ENCODE measurements around the gene LRRC9.

The LRRC9 gene

GRCh38 chr14:59997449-59997848 lies 77.5 kb downstream of the LRRC9 start:
- TF ChIP-seq CREB1 (IDR thresholded peaks at IDR 0.05; ENCODE audit: low read depth) (no peak), NFIC (IDR thresholded peaks at IDR 0.05) (no peak), TEAD4 (IDR thresholded peaks at IDR 0.05) (no peak), RAD21 (IDR thresholded peaks at IDR 0.05; ENCODE audit: low read depth) (no peak), TCF12 (IDR thresholded peaks at IDR 0.05; ENCODE audit: low read depth) (no peak), YY1 (IDR thresholded peaks at IDR 0.05; ENCODE audit: low read depth) (no peak), ZBTB7A (IDR thresholded peaks at IDR 0.05; ENCODE audit: low read depth) (no peak), EGR1 (IDR thresholded peaks at IDR 0.05) (no peak), TAF1 (IDR thresholded peaks at IDR 0.05; ENCODE audit: low read depth) (no peak), CEBPB (IDR thresholded peaks at IDR 0.05) (no peak), FOXM1 (IDR thresholded peaks at IDR 0.05; ENCODE audit: borderline replicate concordance, low read depth) (no peak), USF1 (IDR thresholded peaks at IDR 0.05) (no peak), EP300 (IDR thresholded peaks at IDR 0.05; ENCODE audit: borderline replicate concordance) (no peak)
- TF ChIP-seq, protein P1, sequence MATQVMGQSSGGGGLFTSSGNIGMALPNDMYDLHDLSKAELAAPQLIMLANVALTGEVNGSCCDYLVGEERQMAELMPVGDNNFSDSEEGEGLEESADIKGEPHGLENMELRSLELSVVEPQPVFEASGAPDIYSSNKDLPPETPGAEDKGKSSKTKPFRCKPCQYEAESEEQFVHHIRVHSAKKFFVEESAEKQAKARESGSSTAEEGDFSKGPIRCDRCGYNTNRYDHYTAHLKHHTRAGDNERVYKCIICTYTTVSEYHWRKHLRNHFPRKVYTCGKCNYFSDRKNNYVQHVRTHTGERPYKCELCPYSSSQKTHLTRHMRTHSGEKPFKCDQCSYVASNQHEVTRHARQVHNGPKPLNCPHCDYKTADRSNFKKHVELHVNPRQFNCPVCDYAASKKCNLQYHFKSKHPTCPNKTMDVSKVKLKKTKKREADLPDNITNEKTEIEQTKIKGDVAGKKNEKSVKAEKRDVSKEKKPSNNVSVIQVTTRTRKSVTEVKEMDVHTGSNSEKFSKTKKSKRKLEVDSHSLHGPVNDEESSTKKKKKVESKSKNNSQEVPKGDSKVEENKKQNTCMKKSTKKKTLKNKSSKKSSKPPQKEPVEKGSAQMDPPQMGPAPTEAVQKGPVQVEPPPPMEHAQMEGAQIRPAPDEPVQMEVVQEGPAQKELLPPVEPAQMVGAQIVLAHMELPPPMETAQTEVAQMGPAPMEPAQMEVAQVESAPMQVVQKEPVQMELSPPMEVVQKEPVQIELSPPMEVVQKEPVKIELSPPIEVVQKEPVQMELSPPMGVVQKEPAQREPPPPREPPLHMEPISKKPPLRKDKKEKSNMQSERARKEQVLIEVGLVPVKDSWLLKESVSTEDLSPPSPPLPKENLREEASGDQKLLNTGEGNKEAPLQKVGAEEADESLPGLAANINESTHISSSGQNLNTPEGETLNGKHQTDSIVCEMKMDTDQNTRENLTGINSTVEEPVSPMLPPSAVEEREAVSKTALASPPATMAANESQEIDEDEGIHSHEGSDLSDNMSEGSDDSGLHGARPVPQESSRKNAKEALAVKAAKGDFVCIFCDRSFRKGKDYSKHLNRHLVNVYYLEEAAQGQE (IDR thresholded peaks at IDR 0.05; ENCODE audit: low read depth): no peak
- TF ChIP-seq, protein P2, sequence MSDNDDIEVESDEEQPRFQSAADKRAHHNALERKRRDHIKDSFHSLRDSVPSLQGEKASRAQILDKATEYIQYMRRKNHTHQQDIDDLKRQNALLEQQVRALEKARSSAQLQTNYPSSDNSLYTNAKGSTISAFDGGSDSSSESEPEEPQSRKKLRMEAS (IDR thresholded peaks at IDR 0.05): no peak

- TF ChIP-seq CREB1 (IDR thresholded peaks at IDR 0.05; ENCODE audit: low read depth): no peak
- no peak for TF ChIP-seq FOXM1 (IDR thresholded peaks at IDR 0.05; ENCODE audit: borderline replicate concordance, low read depth)
- no peak for TF ChIP-seq NFIC (IDR thresholded peaks at IDR 0.05)
- TF ChIP-seq ZBTB7A (IDR thresholded peaks at IDR 0.05; ENCODE audit: low read depth): no peak
- TF ChIP-seq, protein P1 (IDR thresholded peaks at IDR 0.05; ENCODE audit: low read depth): no peak
- TF ChIP-seq TEAD4 (IDR thresholded peaks at IDR 0.05): no peak
- no peak for TF ChIP-seq YY1 (IDR thresholded peaks at IDR 0.05; ENCODE audit: low read depth)
- no peak for TF ChIP-seq USF1 (IDR thresholded peaks at IDR 0.05)
- TF ChIP-seq EP300 (IDR thresholded peaks at IDR 0.05; ENCODE audit: borderline replicate concordance): no peak
- TF ChIP-seq, protein P2 (IDR thresholded peaks at IDR 0.05): no peak
- TF ChIP-seq CEBPB (IDR thresholded peaks at IDR 0.05): no peak
- no peak for TF ChIP-seq RAD21 (IDR thresholded peaks at IDR 0.05; ENCODE audit: low read depth)
- no peak for TF ChIP-seq TCF12 (IDR thresholded peaks at IDR 0.05; ENCODE audit: low read depth)
- TF ChIP-seq TAF1 (IDR thresholded peaks at IDR 0.05; ENCODE audit: low read depth): no peak
- no peak for TF ChIP-seq EGR1 (IDR thresholded peaks at IDR 0.05)
Observed at GRCh38 chr14:59997966-59998365, 78.0 kb downstream of the LRRC9 start.

DNA sequence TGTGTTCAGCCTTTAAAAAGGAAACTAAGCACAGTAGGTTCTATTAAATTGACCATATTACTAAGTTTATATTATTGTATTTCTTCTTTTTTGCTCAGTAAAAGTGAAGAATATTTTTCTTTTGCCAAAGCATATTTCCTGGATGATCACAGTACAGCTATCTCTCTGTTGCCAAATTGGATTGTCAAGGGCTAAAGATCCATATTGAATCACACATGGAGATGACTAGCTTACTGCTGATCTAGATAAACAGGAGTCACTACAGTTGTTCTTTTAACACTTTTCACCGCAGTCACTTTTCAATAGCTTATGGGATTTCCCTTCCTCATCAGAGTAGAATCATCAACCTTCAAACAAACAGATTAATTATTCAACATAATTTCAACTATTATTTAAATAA lies 78.6 kb downstream of the LRRC9 start:
- TF ChIP-seq TAF1 (IDR thresholded peaks at IDR 0.05; ENCODE audit: low read depth) (no peak), CREB1 (IDR thresholded peaks at IDR 0.05; ENCODE audit: low read depth) (no peak), CEBPB (IDR thresholded peaks at IDR 0.05) (no peak), NFIC (IDR thresholded peaks at IDR 0.05) (no peak), FOXM1 (IDR thresholded peaks at IDR 0.05; ENCODE audit: borderline replicate concordance, low read depth) (no peak), EGR1 (IDR thresholded peaks at IDR 0.05) (no peak), TEAD4 (IDR thresholded peaks at IDR 0.05) (no peak), EP300 (IDR thresholded peaks at IDR 0.05; ENCODE audit: borderline replicate concordance) (no peak)
- TF ChIP-seq, protein P1 (IDR thresholded peaks at IDR 0.05; ENCODE audit: low read depth): no peak
- TF ChIP-seq, protein P2 (IDR thresholded peaks at IDR 0.05): no peak

- TF ChIP-seq FOXM1 (IDR thresholded peaks at IDR 0.05; ENCODE audit: borderline replicate concordance, low read depth): no peak
- TF ChIP-seq RAD21 (IDR thresholded peaks at IDR 0.05; ENCODE audit: low read depth): no peak
- no peak for TF ChIP-seq EGR1 (IDR thresholded peaks at IDR 0.05)
- TF ChIP-seq, protein P2 (IDR thresholded peaks at IDR 0.05): no peak
- TF ChIP-seq TAF1 (IDR thresholded peaks at IDR 0.05; ENCODE audit: low read depth): no peak
- TF ChIP-seq YY1 (IDR thresholded peaks at IDR 0.05; ENCODE audit: low read depth): no peak
- no peak for TF ChIP-seq CEBPB (IDR thresholded peaks at IDR 0.05)
- no peak for TF ChIP-seq CREB1 (IDR thresholded peaks at IDR 0.05; ENCODE audit: low read depth)
- TF ChIP-seq TCF12 (IDR thresholded peaks at IDR 0.05; ENCODE audit: low read depth): no peak
- TF ChIP-seq ZBTB7A (IDR thresholded peaks at IDR 0.05; ENCODE audit: low read depth): no peak
- no peak for TF ChIP-seq NFIC (IDR thresholded peaks at IDR 0.05)
- TF ChIP-seq EP300 (IDR thresholded peaks at IDR 0.05; ENCODE audit: borderline replicate concordance): no peak
- TF ChIP-seq, protein P1 (IDR thresholded peaks at IDR 0.05; ENCODE audit: low read depth): no peak
- no peak for TF ChIP-seq USF1 (IDR thresholded peaks at IDR 0.05)
- TF ChIP-seq TEAD4 (IDR thresholded peaks at IDR 0.05): no peak
Observed at GRCh38 chr14:60002819-60003492, 83.0 kb downstream of the LRRC9 start.
